Measurements from ENCODE around the gene SLC44A1.

SLC44A1 gene

GRCh38 chr9:105306351-105307140 lies 62.1 kb downstream of the SLC44A1 start:
- DNase-seq = no peak

GRCh38 chr9:105307591-105308130 lies 63.2 kb downstream of the SLC44A1 start:
- no peak for DNase-seq

GRCh38 chr9:105308461-105309341 lies 64.2 kb downstream of the SLC44A1 start:
- no peak for DNase-seq

GRCh38 chr9:105309531-105309931 lies 65.1 kb downstream of the SLC44A1 start:
- DNase-seq = no peak

- no peak for DNase-seq
Observed at GRCh38 chr9:105311306-105311705, 66.9 kb downstream of the SLC44A1 start.

- DNase-seq = no peak
Observed at GRCh38 chr9:105313238-105313637, 68.8 kb downstream of the SLC44A1 start.

GRCh38 chr9:105316703-105317102 lies 72.3 kb downstream of the SLC44A1 start:
- DNase-seq = no peak

GRCh38 chr9:105318729-105319191 lies 74.3 kb downstream of the SLC44A1 start:
- DNase-seq = no peak

- DNase-seq = no peak
Observed at GRCh38 chr9:105319202-105319813, 74.9 kb downstream of the SLC44A1 start.

- no peak for DNase-seq
Observed at GRCh38 chr9:105320568-105320967, 76.1 kb downstream of the SLC44A1 start.

- no peak for DNase-seq
Observed at GRCh38 chr9:105328296-105328695, 83.8 kb downstream of the SLC44A1 start.

- no peak for DNase-seq
Observed at GRCh38 chr9:105328872-105329718, 84.6 kb downstream of the SLC44A1 start.

- DNase-seq = no peak
Observed at GRCh38 chr9:105329719-105330062, 85.2 kb downstream of the SLC44A1 start.

- no peak for DNase-seq
Observed at GRCh38 chr9:105330201-105330600, 85.8 kb downstream of the SLC44A1 start.

GRCh38 chr9:105330755-105331154 lies 86.3 kb downstream of the SLC44A1 start:
- DNase-seq = no peak

GRCh38 chr9:105331160-105331559 lies 86.7 kb downstream of the SLC44A1 start:
- no peak for DNase-seq

- no peak for DNase-seq
Observed at GRCh38 chr9:105331755-105332154, 87.3 kb downstream of the SLC44A1 start.

GRCh38 chr9:105332471-105332870 lies 88.0 kb downstream of the SLC44A1 start:
- DNase-seq = no peak

GRCh38 chr9:105333076-105333475 lies 88.6 kb downstream of the SLC44A1 start:
- DNase-seq = no peak

- DNase-seq = no peak
Observed at GRCh38 chr9:105333811-105334210, 89.4 kb downstream of the SLC44A1 start.

- no peak for DNase-seq
Observed at GRCh38 chr9:105338308-105338707, 93.9 kb downstream of the SLC44A1 start.

GRCh38 chr9:105339849-105340248 lies 95.4 kb downstream of the SLC44A1 start:
- no peak for DNase-seq

Data from activated CD4-positive, alpha-beta T cell treated with anti-CD3 and anti-CD28 coated beads for 48 hours (primary cell).